NCI-H510A (cell line): ENCODE measurements around the gene GPLD1.
"Not testable (repeated sequence)": the region's sequence is repeated elsewhere in the genome, so short reads cannot be mapped to it uniquely, and the experiment has no call there.

Experiments
- DNase-seq: peaks from one replicate; lab custom pipeline; 2025; lab: John Stamatoyannopoulos, UW

GPLD1 gene

DNA sequence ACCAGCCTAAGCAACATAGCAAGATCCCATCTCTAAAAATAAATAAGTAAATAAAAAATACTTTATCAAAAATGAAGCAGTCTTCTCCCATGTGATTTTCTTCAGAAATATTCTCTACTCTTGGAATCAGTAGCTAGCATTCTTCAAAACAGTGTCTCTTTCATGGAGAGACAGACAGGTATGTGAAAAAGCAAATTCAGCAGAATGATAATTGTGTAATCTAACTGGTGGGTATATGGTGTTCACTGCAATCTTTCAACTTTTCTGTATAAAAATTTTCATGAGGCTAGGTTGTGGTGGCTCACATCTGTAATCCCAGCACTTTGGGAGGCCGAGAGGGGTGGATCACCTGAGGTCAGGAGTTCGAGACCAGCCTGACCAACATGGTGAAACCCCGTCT is 78.8 kb downstream of the GPLD1 start:
- DNase-seq: no peak

DNA sequence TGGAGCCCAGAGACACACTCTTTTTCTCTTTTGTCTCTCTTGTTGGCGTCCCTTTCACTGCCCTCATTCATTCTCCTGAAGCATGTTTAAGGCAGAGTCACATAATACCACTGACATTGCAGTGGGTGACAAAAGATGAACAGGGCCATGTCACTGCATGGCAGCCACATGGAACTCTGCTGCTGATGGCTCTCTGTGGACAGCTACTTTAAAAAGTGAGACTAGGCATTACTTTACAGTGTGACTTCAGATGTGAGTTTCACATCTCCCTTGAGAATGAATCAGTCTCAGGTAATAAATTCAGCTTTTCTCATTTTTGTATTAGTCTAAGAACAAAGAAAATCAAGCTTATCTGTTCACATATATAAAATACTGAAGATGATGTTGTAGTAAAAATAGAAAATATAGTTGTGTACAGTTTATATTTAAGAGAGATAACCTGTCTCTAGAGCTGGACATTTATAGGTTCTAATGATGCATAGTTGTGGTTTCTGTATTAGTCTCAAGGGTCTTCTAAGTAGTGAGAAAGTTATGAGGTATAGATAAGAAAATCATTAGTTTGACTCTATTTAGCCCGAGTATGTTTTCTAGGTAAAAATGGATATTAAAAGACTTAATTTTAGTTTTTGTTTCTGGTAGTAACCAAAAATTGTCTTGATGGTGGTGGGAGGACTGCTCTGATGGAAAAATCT is 80.5 kb downstream of the GPLD1 start:
- DNase-seq: no peak

DNA sequence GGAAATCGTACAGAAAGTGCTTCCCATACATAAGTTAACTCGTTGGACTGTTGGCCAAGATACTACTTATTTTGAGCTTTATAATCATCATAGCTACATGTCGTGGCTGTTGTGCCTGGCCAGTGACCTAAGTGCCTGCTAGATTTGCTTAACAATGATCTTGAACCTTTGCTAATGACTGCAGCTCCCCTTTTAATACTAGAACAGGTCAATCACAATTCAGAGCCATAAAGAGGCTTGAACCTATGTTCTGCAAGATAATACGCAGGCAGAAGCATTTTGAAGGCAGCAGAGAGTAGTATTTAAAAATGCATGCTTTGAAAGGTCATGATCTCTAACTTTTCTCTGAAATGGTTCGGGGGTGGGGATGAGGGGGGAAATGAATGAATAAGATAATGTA is 84.1 kb downstream of the GPLD1 start:
- no peak for DNase-seq

DNA sequence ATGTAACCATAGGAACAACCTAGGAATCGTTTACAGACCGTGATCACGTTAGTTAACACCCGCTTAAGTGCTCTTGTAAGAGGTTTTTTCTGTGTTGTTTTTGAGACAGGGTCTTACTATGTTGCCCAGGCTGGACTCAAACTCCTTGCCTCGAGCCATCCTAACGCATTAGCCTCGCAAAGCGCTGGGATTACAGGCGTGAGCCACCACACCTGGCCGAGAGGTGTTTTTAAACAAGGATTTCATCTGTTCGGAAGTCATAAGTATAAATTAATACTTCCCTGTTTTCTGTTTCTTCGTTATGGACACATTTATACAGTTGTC is 85.9 kb downstream of the GPLD1 start:
- DNase-seq: no peak

DNA sequence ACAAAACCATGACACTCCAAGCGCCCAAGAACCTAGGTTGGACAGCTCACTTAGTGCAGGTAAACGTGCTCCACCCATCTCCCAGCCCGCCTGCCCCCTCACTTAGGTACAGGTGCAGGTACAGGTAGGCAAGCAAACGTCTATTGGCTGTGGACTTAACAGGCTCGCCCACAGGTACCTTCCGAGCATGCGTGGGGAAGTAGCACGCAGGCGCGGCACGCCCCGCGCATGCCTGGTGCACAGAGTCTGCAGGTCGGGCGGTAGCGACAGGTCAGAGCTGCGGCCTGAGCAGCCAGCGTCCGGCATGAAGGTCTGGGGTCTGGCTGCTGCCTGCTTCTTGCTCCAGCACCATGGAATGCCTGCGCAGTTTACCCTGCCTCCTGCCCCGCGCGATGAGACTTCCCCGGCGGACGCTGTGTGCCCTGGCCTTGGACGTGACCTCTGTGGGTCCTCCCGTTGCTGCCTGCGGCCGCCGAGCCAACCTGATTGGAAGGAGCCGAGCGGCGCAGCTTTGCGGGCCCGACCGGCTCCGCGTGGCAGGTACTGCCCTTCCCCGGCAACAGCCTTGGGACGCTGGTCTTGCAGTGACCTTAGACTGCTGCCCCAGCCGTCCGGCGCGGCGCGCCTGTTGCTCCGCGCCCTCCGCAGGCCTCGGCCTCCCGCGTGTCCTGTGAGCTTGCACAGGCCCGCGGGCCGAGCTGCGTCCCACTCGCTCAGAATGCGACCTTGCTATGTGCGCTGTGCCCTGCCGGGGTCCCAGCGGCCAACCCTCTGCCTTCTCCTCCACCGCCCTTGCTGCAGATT is 86.5 kb downstream of the GPLD1 start, which contains the start of gene MRS2:
Gene MRS2 (plus strand): TSS at position 240 of the 804 bp plus-strand sequence. CDS start 111 bp downstream, at position 351.
- DNase-seq: peak; percentile 89

- DNase-seq: no peak
Measured at GRCh38 chr6:24401458-24401857, 87.9 kb downstream of the GPLD1 start.

DNA sequence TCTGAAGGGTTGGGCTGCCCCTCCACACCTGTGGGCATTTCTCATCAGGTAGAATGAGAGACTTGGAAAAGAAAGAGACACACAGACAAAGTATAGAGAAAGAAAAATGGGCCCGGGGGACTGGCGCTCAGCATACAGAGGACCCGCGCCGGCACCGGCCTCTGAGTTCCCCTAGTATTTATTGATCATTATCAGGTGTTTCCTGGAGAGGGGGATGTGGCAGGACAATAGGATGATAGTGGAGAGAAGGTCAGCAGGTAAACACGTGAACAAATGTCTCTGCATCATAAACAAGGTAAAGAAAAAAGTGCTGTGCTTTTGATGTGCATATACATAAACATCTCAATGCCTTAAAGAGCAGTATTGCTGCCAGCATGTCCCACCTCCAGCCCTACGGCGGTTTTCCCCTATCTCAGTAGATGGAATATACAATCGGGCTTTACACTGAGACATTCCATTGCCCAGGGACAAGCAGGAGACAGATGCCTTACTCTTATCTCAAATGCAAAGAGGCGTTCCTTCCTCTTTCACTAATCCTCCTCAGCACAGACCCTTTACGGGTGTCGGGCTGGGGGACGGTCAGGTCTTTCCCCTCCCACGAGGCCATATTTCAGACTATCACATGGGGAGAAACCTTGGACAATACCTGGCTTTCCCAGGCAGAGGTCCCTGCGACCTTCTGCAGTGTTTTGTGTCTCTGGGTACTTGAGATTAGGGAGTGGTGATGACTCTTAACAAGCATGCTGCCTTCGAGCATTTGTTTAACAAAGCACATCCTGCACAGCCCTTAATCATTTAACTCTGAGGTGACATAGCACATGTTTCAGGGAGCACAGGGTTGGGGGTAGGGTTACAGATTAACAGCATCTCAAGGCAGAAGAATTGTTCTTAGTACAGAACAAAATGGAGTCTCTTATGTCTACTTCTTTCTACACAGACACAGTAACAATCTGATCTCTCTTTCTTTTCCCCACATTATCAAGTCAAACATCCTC is 89.0 kb downstream of the GPLD1 start:
- not testable (repeated sequence) for DNase-seq

DNA sequence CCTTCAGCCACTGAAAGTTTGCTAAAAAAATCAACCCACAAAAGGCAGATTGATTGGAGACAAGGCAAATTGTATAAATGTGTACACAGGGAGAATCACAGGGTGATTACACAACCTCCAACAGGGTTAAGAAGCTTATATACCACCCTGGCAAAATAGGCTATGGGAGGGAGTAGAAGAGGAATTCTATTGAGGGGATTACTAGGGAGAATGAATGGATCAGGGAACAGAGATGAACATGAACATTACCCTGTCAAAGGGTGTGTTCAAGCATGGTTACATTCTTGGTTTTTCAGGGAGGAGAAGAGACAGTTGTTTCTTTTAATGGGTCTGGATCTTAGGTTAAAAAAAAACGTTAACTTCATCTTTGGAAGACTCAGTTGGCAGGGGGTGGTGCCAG is 91.7 kb downstream of the GPLD1 start:
- no peak for DNase-seq

GRCh38 chr6:24396824-24397223 is 92.6 kb downstream of the GPLD1 start:
- DNase-seq: no peak

DNA sequence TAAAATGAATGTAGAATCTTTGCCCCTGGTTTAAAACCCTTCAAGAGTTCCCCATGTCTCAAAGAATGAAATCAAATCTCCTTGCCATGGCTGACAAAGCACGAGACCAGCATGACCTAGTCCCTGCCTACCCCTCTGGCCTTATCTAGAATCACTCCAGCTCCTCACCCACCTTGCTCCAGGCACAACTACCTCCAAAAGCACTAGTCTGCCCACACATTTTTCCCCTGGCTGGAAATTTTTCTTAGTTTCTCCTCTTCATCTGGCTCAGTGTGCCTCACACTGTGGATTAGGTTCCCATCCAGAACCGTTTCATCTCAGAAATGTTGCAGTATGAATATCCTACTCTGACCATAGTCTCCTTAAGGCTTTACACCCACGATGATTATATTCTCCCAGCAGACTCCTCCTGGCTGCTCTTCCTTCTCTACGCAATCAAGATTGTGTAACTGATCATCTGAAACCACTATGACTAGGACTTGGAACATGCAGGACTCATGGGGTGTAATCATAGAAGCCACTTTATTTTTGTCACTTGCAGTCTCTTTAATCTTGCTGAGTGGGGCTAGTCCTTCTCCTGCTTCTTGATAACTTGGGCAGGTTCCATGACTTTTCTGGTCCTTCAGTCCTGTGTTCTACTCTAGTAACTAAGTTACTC is 94.5 kb downstream of the GPLD1 start:
- no peak for DNase-seq

- DNase-seq: no peak
Measured at GRCh38 chr6:24394061-24394779, 95.2 kb downstream of the GPLD1 start.

- DNase-seq: no peak
Measured at GRCh38 chr6:24391756-24392405, 97.5 kb downstream of the GPLD1 start.

GRCh38 chr6:24391208-24391607 is 98.2 kb downstream of the GPLD1 start:
- no peak for DNase-seq

- no peak for DNase-seq
Measured at GRCh38 chr6:24387818-24388217, 101.6 kb downstream of the GPLD1 start.

GRCh38 chr6:24385536-24386269 is 103.7 kb downstream of the GPLD1 start:
- DNase-seq: no peak

GRCh38 chr6:24384369-24385130 is 104.8 kb downstream of the GPLD1 start:
- DNase-seq: not testable (repeated sequence)

DNA sequence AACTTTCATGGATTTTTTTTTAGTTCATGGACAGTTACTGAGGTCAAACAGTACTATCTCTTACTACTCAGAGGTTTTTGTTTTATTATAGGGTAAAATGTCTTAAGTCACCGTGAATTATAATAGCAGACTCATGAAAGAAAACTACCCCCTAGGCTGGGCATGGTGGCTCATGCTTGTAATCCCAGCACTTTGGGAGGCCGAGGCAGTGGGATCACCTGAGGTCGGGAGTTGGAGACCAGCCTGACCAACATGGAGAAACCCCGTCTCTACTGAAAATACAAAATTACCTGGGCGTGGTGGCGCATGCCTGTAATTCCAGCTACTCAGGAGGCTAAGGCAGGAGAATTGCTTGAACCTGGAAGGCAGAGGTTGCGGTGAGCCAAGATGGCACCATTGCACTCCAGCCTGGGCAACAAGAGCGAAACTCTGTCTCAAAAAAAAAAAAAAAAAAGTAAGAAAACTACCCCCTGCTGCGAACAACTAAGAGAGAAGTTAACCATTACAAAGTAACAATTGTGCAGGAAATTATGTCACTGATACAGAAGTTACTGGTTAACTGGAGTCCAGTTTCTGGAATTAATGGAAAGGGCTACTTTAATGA is 106.4 kb downstream of the GPLD1 start:
- DNase-seq: not testable (repeated sequence)

- no peak for DNase-seq
Measured at GRCh38 chr6:24382220-24382540, 107.2 kb downstream of the GPLD1 start.
